WTC11 (cell line): Measurements from ENCODE around the gene ZNF165. TPM values are rescaled to one million over a fixed set of nuclear protein-coding genes. Genes with fewer than 3 reads are reported as not detected.

ENCODE experiments used
- GTF2I ChIP-seq: fragments of 250-450 bp; sonication (Bioruptor Pico); conservative IDR thresholded peaks from 2 replicates; pipeline ENCODE4 v1.4.0; 2021; ENCODE audit warnings: mild to moderate bottlenecking
- HMGA2 ChIP-seq: fragments of 250-450 bp; sonication (Bioruptor Pico); IDR thresholded peaks from 2 replicates; pipeline ENCODE4 v1.4.0; 2021; ENCODE audit warnings: mild to moderate bottlenecking, moderate library complexity
- JAZF1 ChIP-seq: fragments of 250-450 bp; sonication (Bioruptor Pico); IDR thresholded peaks from 2 replicates; pipeline ENCODE4 v1.9.0; 2021; ENCODE audit warnings: moderate library complexity, mild to moderate bottlenecking, inconsistent platforms
- MYBL2 ChIP-seq: sonication (generic); formaldehyde crosslinking; IDR thresholded peaks from 2 replicates; pipeline ENCODE4 v1.8.1; 2023; ENCODE audit warnings: mild to moderate bottlenecking, moderate library complexity, missing genetic modification reagents
- NFE2L1 ChIP-seq: sonication (generic); formaldehyde crosslinking; IDR thresholded peaks from 2 replicates; pipeline ENCODE4 v1.8.1; 2023; ENCODE audit warnings: missing genetic modification reagents
- NFYB ChIP-seq: sonication (generic); formaldehyde crosslinking; conservative IDR thresholded peaks from 2 replicates; pipeline ENCODE4 v1.8.0; 2022; ENCODE audit warnings: low read depth, missing genetic modification reagents
- RORB ChIP-seq: fragments of 250-450 bp; sonication (Bioruptor Pico); IDR thresholded peaks from 2 replicates; pipeline ENCODE4 v1.9.0; 2021; ENCODE audit warnings: mild to moderate bottlenecking
- TEAD1 ChIP-seq: sonication (generic); formaldehyde crosslinking; IDR thresholded peaks from 2 replicates; pipeline ENCODE4 v1.8.0; 2022; ENCODE audit warnings: mild to moderate bottlenecking, missing genetic modification reagents
- ZNF396 ChIP-seq: fragments of 250-450 bp; sonication (Bioruptor Pico); IDR thresholded peaks from 2 replicates; pipeline ENCODE4 v1.8.0; 2021; ENCODE audit warnings: mild to moderate bottlenecking, moderate library complexity, borderline replicate concordance
- total RNA-seq: library from RNA; stranded (reverse); gene quantifications from 3 replicates; pipeline ENCODE4 v1.2.3, GENCODE V29; 2021
- TF ChIP-seq, protein P1 (sequence below): sonication (generic); formaldehyde crosslinking; IDR thresholded peaks from 2 replicates; pipeline ENCODE4 v1.8.0; 2022; ENCODE audit warnings: mild to moderate bottlenecking, missing genetic modification reagents
- TF ChIP-seq, protein P2 (sequence below): fragments of 250-450 bp; sonication (Bioruptor Pico); IDR thresholded peaks from 2 replicates; pipeline ENCODE4 v1.8.0; 2021; ENCODE audit warnings: mild to moderate bottlenecking
- TF ChIP-seq, protein P3 (sequence below): sonication (generic); formaldehyde crosslinking; IDR thresholded peaks from 2 replicates; pipeline ENCODE4 v1.8.1; 2022; ENCODE audit warnings: low read depth, missing genetic modification reagents, borderline replicate concordance
- TF ChIP-seq, protein P4 (sequence below): sonication (generic); formaldehyde crosslinking; conservative IDR thresholded peaks from 2 replicates; pipeline ENCODE4 v1.8.1; 2022; ENCODE audit warnings: mild to moderate bottlenecking, missing genetic modification reagents
- TF ChIP-seq, protein P5 (sequence below): sonication (generic); formaldehyde crosslinking; IDR thresholded peaks from 2 replicates; pipeline ENCODE4 v1.8.1; 2023; ENCODE audit warnings: mild to moderate bottlenecking, missing genetic modification reagents, moderate library complexity

Gene ZNF165
- total RNA-seq, 1 experiment from 2014 or later: 8.0 TPM

DNA sequence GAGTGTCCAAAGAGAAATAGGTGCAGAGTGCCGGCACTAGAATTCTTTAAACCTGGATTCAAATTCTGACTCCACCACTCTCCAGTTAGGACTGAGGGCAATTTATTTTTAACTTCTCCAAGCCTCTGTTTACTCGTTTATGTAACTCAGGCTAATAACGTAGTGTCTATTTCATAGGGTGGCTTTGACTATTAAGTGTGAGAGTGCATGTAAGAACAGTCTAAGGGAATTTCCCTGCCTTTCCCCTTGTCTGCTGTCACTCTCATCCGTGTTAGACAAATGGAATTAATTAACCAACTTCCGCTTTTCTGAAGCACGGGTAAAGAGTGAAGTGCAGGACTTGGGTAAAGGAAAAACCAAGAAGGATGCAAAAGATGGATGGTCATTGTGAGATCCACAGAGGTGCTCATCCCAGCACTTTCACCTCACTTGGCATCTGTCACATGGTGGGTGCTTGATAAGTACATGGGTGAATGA, 57.2 kb downstream of the ZNF165 start (continued):
- TF ChIP-seq, protein P1, sequence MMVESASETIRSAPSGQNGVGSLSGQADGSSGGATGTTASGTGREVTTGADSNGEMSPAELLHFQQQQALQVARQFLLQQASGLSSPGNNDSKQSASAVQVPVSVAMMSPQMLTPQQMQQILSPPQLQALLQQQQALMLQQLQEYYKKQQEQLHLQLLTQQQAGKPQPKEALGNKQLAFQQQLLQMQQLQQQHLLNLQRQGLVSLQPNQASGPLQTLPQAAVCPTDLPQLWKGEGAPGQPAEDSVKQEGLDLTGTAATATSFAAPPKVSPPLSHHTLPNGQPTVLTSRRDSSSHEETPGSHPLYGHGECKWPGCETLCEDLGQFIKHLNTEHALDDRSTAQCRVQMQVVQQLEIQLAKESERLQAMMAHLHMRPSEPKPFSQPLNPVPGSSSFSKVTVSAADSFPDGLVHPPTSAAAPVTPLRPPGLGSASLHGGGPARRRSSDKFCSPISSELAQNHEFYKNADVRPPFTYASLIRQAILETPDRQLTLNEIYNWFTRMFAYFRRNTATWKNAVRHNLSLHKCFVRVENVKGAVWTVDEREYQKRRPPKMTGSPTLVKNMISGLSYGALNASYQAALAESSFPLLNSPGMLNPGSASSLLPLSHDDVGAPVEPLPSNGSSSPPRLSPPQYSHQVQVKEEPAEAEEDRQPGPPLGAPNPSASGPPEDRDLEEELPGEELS (CRISPR knock-in tag): no peak
- TF ChIP-seq, protein P2, sequence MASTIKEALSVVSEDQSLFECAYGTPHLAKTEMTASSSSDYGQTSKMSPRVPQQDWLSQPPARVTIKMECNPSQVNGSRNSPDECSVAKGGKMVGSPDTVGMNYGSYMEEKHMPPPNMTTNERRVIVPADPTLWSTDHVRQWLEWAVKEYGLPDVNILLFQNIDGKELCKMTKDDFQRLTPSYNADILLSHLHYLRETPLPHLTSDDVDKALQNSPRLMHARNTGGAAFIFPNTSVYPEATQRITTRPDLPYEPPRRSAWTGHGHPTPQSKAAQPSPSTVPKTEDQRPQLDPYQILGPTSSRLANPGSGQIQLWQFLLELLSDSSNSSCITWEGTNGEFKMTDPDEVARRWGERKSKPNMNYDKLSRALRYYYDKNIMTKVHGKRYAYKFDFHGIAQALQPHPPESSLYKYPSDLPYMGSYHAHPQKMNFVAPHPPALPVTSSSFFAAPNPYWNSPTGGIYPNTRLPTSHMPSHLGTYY: no peak
- TF ChIP-seq ZNF396 (CRISPR knock-in tag) (no peak), RORB (CRISPR knock-in tag) (no peak), HMGA2 (CRISPR knock-in tag) (no peak), NFE2L1 (no peak), NFYB (CRISPR knock-in tag) (no peak), TEAD1 (no peak), JAZF1 (CRISPR knock-in tag) (no peak), GTF2I (no peak), MYBL2 (CRISPR knock-in tag) (no peak)
- TF ChIP-seq, protein P3, sequence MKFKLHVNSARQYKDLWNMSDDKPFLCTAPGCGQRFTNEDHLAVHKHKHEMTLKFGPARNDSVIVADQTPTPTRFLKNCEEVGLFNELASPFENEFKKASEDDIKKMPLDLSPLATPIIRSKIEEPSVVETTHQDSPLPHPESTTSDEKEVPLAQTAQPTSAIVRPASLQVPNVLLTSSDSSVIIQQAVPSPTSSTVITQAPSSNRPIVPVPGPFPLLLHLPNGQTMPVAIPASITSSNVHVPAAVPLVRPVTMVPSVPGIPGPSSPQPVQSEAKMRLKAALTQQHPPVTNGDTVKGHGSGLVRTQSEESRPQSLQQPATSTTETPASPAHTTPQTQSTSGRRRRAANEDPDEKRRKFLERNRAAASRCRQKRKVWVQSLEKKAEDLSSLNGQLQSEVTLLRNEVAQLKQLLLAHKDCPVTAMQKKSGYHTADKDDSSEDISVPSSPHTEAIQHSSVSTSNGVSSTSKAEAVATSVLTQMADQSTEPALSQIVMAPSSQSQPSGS (CRISPR knock-in tag): no peak
- TF ChIP-seq, protein P4, sequence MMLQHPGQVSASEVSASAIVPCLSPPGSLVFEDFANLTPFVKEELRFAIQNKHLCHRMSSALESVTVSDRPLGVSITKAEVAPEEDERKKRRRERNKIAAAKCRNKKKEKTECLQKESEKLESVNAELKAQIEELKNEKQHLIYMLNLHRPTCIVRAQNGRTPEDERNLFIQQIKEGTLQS: no peak
- TF ChIP-seq, protein P5, sequence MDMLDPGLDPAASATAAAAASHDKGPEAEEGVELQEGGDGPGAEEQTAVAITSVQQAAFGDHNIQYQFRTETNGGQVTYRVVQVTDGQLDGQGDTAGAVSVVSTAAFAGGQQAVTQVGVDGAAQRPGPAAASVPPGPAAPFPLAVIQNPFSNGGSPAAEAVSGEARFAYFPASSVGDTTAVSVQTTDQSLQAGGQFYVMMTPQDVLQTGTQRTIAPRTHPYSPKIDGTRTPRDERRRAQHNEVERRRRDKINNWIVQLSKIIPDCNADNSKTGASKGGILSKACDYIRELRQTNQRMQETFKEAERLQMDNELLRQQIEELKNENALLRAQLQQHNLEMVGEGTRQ (CRISPR knock-in tag): no peak

Other genes with a start within 250 kb of the ZNF165 start
- not detected in 3 replicates for gene OR2B2, start 168.2 kb upstream of the ZNF165 start, total RNA-seq
- gene OR2B6, start 123.3 kb upstream of the ZNF165 start, total RNA-seq: not detected in 3 replicates
- gene ZSCAN16, start 44.0 kb downstream of the ZNF165 start, total RNA-seq: 5.7 to 7.3 TPM (median 7.1 TPM) in 3 replicates
- 21.7 to 22.9 TPM (median 22.7 TPM) in 3 replicates for gene ZKSCAN8, start 61.3 kb downstream of the ZNF165 start, total RNA-seq
- 13.0 to 15.1 TPM (median 14.5 TPM) in 3 replicates for gene ZSCAN9, start 144.7 kb downstream of the ZNF165 start, total RNA-seq
- 6.4 to 7.3 TPM (median 7.0 TPM) in 3 replicates for gene ZKSCAN4, start 171.7 kb downstream of the ZNF165 start, total RNA-seq
- gene NKAPL, start 178.7 kb downstream of the ZNF165 start, total RNA-seq: 0.26 to 0.46 TPM (median 0.41 TPM) in 3 replicates
- gene ZSCAN26, start 186.6 kb downstream of the ZNF165 start, total RNA-seq: 5.2 to 7.5 TPM (median 6.6 TPM) in 3 replicates
- gene PGBD1, start 201.0 kb downstream of the ZNF165 start, total RNA-seq: 6.8 to 7.5 TPM (median 6.9 TPM) in 3 replicates